Measurements from ENCODE around the gene RAB11A.

GRCh38 chr15:65870889-65871533 is 1.7 kb downstream of the RAB11A start:
- TF ChIP-seq REST (IDR thresholded peaks at IDR 0.05; ENCODE audit: insufficient read depth in 1 of 2, low read depth in 2 of 2, low read length in 1 of 2) (no peak), CTCF (IDR thresholded peaks at IDR 0.05) (no peak), POLR2AphosphoS5 (IDR thresholded peaks at IDR 0.05; ENCODE audit: low read depth, low read length) (no peak), SIN3A (IDR thresholded peaks at IDR 0.05; ENCODE audit: borderline replicate concordance, insufficient read depth, low read depth, low read length) (no peak)

Data from Panc1 (cell line).